Neural cell (in vitro differentiated cells): ENCODE measurements around the gene PCDHGC5. TPM values are rescaled to one million over a fixed set of nuclear protein-coding genes. Genes with fewer than 3 reads are reported as not detected.

ENCODE experiments used
- H2AFZ ChIP-seq: fragments of 200-600, 300-800 bp; sonication (generic), shearing (Covaris generic); 2 replicates; pipeline ENCODE4 v1.6.0; 2014; ENCODE audit warnings: low read depth, mild to moderate bottlenecking, antibody characterized with exemption, low read length, moderate library complexity
- H3F3A ChIP-seq: fragments of 200-600 bp; shearing (Covaris generic); 2 replicates; pipeline ENCODE4 v1.6.1; 2016; ENCODE audit warnings: mild to moderate bottlenecking, moderate library complexity, mixed read lengths, antibody characterized with exemption, low read length; ENCODE audit not compliant: insufficient read depth, poor library complexity, severe bottlenecking
- H3K27ac ChIP-seq: fragments of 200-600, 300-800 bp; sonication (generic), shearing (Covaris generic); 2 replicates; pipeline ENCODE4 v1.5.1; 2014; ENCODE audit warnings: mild to moderate bottlenecking, low read length, moderate library complexity
- H3K27me3 ChIP-seq: fragments of 300-800, 200-600 bp; sonication (generic), shearing (Covaris generic); 2 replicates; pipeline ENCODE4 v1.6.0; 2014; ENCODE audit warnings: mild to moderate bottlenecking, low read depth, low read length, moderate library complexity; ENCODE audit not compliant: insufficient read depth
- H3K36me3 ChIP-seq: fragments of 300-800, 200-600 bp; sonication (generic), shearing (Covaris generic); 2 replicates; pipeline ENCODE4 v1.5.1; 2014; ENCODE audit warnings: mild to moderate bottlenecking, antibody characterized with exemption, low read length, moderate library complexity; ENCODE audit not compliant: insufficient read depth
- H3K4me2 ChIP-seq: fragments of 300-800, 200-600 bp; sonication (generic), shearing (Covaris generic); 2 replicates; pipeline ENCODE4 v1.6.0; 2014; ENCODE audit warnings: mild to moderate bottlenecking, low read length
- H3K4me3 ChIP-seq: fragments of 300-800, 200-600 bp; sonication (generic), shearing (Covaris generic); 2 replicates; pipeline ENCODE4 v1.5.1; 2014; ENCODE audit warnings: mild to moderate bottlenecking, low read length, moderate library complexity
- H3K79me2 ChIP-seq: fragments of 200-600 bp; shearing (Covaris generic); replicated peaks from 2 replicates; pipeline ENCODE4 v1.6.0; 2014; ENCODE audit warnings: mild to moderate bottlenecking, low read length, moderate library complexity; ENCODE audit not compliant: insufficient read depth
- H3K9ac ChIP-seq: fragments of 300-800, 200-600 bp; sonication (generic), shearing (Covaris generic); 2 replicates; pipeline ENCODE4 v1.6.1; 2016; ENCODE audit warnings: mild to moderate bottlenecking, low read length, mixed read lengths
- H3K9me2 ChIP-seq: fragments of 200-600 bp; shearing (Covaris generic); 2 replicates; pipeline ENCODE4 v1.6.1; 2016; ENCODE audit warnings: mild to moderate bottlenecking, low read length, mixed read lengths; ENCODE audit not compliant: insufficient read depth
- H3K9me3 ChIP-seq: fragments of 200-600, 300-800 bp; sonication (generic), shearing (Covaris generic); 2 replicates; pipeline ENCODE4 v1.6.1; 2016; ENCODE audit warnings: mild to moderate bottlenecking, mixed run types, low read length, moderate library complexity, mixed read lengths
- H4K20me1 ChIP-seq: fragments of 200-600 bp; shearing (Covaris generic); 2 replicates; pipeline ENCODE4 v1.6.1; 2016; ENCODE audit warnings: mild to moderate bottlenecking, mixed run types; ENCODE audit not compliant: insufficient read depth
- CTCF ChIP-seq: fragments of 450-650 bp; IDR thresholded peaks from 2 replicates; pipeline ENCODE4 v1.5.1; 2014; ENCODE audit warnings: antibody characterized with exemption, mild to moderate bottlenecking, moderate library complexity; ENCODE audit not compliant: poor library complexity, severe bottlenecking
- EP300 ChIP-seq: fragments of 450-650 bp; conservative IDR thresholded peaks from 2 replicates; pipeline ENCODE4 v1.6.1; 2014; ENCODE audit warnings: antibody characterized with exemption, mild to moderate bottlenecking, moderate library complexity; ENCODE audit not compliant: poor library complexity, severe bottlenecking
- EZH2 ChIP-seq: fragments of 200-600, 300-800 bp; shearing (Covaris generic), sonication (generic); IDR thresholded peaks from 2 replicates; pipeline ENCODE4 v1.6.1; 2014; ENCODE audit warnings: antibody characterized with exemption, low read length, borderline replicate concordance, mild to moderate bottlenecking; ENCODE audit not compliant: insufficient read depth, poor library complexity, severe bottlenecking
- MXI1 ChIP-seq: fragments of 450-650 bp; conservative IDR thresholded peaks from 2 replicates; pipeline ENCODE4 v1.6.1; 2014; ENCODE audit warnings: antibody characterized with exemption, mild to moderate bottlenecking; ENCODE audit not compliant: poor library complexity, severe bottlenecking
- POLR2AphosphoS5 ChIP-seq: IDR thresholded peaks from 2 replicates; pipeline ENCODE4 v1.6.1; 2012
- RAD21 ChIP-seq: fragments of 450-650 bp; conservative IDR thresholded peaks from 2 replicates; pipeline ENCODE4 v1.6.1; 2014; ENCODE audit warnings: antibody characterized with exemption, mild to moderate bottlenecking, moderate library complexity
- SMC3 ChIP-seq: fragments of 450-650 bp; conservative IDR thresholded peaks from 2 replicates; pipeline ENCODE4 v1.6.1; 2014; ENCODE audit warnings: antibody characterized with exemption, mild to moderate bottlenecking, moderate library complexity; ENCODE audit not compliant: poor library complexity
- TAF1 ChIP-seq: IDR thresholded peaks from 2 replicates; pipeline ENCODE4 v1.6.1; 2012; ENCODE audit warnings: low read depth
- polyA plus RNA-seq: library from polyadenylated mRNA; depleted of rRNA; stranded (reverse); fragments of >200 nt; gene quantifications from 2 replicates; pipeline ENCODE4 v1.2.3, GENCODE V29; 2014
- TF ChIP-seq, protein P1 (sequence below): IDR thresholded peaks from 2 replicates; pipeline ENCODE4 v1.6.1; 2012; ENCODE audit warnings: borderline replicate concordance

The PCDHGC5 gene
- polyA plus RNA-seq, 1 donor from 2014 or later, result 0.51 TPM

DNA sequence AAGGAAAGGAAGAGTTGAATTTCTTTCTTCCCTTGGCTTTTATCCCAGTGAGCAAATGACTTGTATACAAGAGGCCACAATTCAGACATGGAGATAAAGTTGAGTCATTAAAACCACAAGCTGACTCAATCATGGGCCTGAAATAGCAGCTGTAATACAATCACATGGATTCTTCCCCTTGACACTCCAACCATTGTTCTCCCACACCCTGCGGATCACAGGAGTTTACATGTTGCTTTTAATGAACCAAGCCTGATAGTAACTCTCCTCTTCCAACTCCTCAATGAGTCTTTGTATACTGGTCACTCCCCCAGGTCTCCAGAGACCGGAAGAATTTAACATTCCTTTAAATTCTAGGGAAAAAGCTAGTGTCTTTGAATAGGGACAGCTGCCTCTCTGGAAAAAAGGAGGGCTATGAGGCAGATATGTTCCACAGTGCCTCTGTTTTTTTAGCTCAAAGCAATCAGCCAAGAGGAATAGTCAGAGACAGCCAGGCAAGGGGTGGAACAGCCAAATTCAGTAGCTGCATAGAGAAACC, 32.4 kb downstream of the PCDHGC5 start:
- Histone ChIP-seq H3K9ac (no peak overlapping the region), H3K27me3 (no peaks in the 10 kb centered on the region), H3K9me2 (no peaks in the 10 kb centered on the region), H3K27ac (no peak overlapping the region), H3K4me2 (no peak overlapping the region), H3F3A (no peaks in the 10 kb centered on the region), H2AFZ (no peak overlapping the region), H4K20me1 (no peaks in the 10 kb centered on the region), H3K4me3 (no peak overlapping the region), H3K36me3 (peaks cover 8% of the 10 kb centered on the region), H3K9me3 (no peaks in the 10 kb centered on the region), H3K79me2 (no peaks in the 10 kb centered on the region)
- TF ChIP-seq CTCF (no peak), EP300 (no peak), MXI1 (no peak), RAD21 (no peak), EZH2 (no peak), TAF1 (no peak), POLR2AphosphoS5 (no peak), SMC3 (no peak)
- TF ChIP-seq, protein P1, sequence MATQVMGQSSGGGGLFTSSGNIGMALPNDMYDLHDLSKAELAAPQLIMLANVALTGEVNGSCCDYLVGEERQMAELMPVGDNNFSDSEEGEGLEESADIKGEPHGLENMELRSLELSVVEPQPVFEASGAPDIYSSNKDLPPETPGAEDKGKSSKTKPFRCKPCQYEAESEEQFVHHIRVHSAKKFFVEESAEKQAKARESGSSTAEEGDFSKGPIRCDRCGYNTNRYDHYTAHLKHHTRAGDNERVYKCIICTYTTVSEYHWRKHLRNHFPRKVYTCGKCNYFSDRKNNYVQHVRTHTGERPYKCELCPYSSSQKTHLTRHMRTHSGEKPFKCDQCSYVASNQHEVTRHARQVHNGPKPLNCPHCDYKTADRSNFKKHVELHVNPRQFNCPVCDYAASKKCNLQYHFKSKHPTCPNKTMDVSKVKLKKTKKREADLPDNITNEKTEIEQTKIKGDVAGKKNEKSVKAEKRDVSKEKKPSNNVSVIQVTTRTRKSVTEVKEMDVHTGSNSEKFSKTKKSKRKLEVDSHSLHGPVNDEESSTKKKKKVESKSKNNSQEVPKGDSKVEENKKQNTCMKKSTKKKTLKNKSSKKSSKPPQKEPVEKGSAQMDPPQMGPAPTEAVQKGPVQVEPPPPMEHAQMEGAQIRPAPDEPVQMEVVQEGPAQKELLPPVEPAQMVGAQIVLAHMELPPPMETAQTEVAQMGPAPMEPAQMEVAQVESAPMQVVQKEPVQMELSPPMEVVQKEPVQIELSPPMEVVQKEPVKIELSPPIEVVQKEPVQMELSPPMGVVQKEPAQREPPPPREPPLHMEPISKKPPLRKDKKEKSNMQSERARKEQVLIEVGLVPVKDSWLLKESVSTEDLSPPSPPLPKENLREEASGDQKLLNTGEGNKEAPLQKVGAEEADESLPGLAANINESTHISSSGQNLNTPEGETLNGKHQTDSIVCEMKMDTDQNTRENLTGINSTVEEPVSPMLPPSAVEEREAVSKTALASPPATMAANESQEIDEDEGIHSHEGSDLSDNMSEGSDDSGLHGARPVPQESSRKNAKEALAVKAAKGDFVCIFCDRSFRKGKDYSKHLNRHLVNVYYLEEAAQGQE, result no peak

GRCh38 chr5:141522301-141522700, 33.4 kb downstream of the PCDHGC5 start:
- H3F3A ChIP-seq, result no peaks in the 10 kb centered on the region

More at GRCh38 chr5:141522301-141522700, 33.4 kb downstream of the PCDHGC5 start:
- TF ChIP-seq EZH2, result no peak
- no peak for TF ChIP-seq EP300
- TF ChIP-seq MXI1, result no peak
- TF ChIP-seq RAD21, result no peak
- TF ChIP-seq POLR2AphosphoS5, result no peak
- TF ChIP-seq TAF1, result no peak
- no peak for TF ChIP-seq SMC3
- no peak for TF ChIP-seq CTCF
- TF ChIP-seq, protein P1, result no peak
- Histone ChIP-seq H3K4me2 (no peak overlapping the region), H3K9me2 (no peaks in the 10 kb centered on the region), H3K27ac (no peak overlapping the region), H3K9ac (no peak overlapping the region), H3K79me2 (no peaks in the 10 kb centered on the region), H3K36me3 (peaks cover 7% of the 10 kb centered on the region), H3K4me3 (no peak overlapping the region), H3K9me3 (no peaks in the 10 kb centered on the region), H3K27me3 (no peaks in the 10 kb centered on the region), H2AFZ (no peak overlapping the region), H4K20me1 (no peaks in the 10 kb centered on the region)
